VCaP (cell line): ENCODE results near the gene EEF1A2.

Source experiments
- H3K27ac ChIP-seq: fragments of 450-650 bp; 2 replicates; pipeline ENCODE4 v1.5.1; 2017
- CTCF ChIP-seq: fragments of 450-650 bp; conservative IDR thresholded peaks from 2 replicates; pipeline ENCODE4 v1.5.1; 2017; ENCODE audit warnings: mild to moderate bottlenecking, moderate library complexity

EEF1A2 gene

GRCh38 chr20:63495167-63495720 is 3.6 kb downstream of the EEF1A2 start:
- TF ChIP-seq CTCF: no peak
- no peak overlapping the region; the same call in 1 of the 2 replicates for H3K27ac ChIP-seq

DNA sequence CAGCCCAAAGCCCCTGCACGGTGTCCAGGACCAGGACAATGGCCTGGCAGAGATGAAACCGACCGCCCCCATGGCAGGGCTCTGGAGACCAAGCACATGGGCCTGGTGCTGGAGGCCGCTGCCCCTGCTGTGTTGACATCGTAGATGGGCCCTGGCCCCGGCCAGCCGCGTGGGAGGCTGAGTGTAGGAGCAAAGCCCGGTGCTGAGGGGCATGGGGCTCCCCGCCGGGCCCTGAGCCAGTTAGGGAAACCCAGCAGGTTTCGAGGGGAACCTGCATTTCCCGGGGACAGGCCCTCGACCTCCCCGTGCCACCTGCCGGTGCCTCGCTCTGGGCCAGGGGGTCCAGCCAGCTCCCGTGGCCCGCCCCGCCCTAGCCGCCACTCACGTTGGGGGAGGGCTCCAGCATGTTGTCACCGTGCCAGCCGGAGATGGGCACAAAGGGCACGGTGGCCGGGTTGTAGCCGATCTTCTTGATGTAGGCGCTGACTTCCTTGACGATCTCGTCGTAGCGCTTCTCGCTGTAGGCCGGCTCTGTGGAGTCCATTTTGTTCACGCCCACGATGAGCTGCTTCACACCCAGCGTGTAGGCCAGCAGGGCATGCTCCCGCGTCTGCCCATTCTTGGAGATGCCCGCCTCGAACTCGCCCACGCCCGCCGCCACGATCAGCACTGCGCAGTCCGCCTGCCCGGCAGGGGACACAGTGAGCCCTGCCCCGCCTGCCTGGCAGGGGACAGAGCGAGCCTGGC is 4.3 kb downstream of the EEF1A2 start:
- no peak overlapping the region; the same call in 1 of the 2 replicates for H3K27ac ChIP-seq
- TF ChIP-seq CTCF: no peak

- no peak for TF ChIP-seq CTCF
- no peak overlapping the region for H3K27ac ChIP-seq
These were observed 4.8 kb downstream of the EEF1A2 start for GRCh38 chr20:63494084-63494419.

DNA sequence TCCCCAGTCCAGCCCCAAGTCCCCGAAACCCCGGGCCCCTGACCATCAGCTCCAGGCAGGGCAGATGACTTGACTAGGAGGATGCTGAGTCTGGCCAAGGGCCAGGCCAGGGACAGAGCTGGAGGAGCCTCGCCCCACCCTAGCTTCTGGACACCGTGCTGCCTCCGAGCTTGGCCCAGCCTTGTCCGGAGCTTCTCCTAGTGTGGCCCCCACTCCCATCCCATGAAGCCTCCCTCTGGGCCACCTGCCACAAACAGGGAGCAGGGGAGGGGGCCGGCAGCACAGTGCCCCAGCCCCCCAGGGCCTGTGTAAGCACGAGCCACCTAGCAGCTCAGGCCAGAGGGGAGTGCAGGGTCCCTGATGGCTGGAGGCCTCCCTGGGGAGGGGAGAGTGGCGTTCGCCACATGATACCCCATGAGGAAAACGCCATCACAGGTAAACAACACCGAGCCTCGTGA is 5.3 kb downstream of the EEF1A2 start:
- TF ChIP-seq CTCF: no peak
- H3K27ac ChIP-seq: no peak overlapping the region

DNA sequence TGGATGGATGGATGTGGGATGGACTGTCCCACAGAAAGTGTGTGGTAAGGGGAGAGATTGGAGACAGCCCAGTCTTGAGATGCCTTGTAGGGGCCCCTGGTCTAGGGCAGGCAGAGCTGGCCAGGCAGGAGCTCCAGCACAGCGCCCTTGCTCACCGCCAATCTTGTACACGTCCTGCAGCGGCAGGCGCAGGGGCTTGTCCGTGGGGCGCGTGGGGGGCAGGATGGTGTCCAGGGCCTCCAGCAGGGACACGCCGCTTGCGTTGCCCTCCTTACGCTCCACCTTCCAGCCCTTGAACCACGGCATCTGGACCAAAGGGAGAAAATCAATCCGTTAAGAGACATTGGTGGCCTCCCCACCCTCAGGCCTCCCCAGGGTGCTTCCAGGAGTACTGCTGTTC is 5.9 kb downstream of the EEF1A2 start:
- no peak overlapping the region for H3K27ac ChIP-seq

DNA sequence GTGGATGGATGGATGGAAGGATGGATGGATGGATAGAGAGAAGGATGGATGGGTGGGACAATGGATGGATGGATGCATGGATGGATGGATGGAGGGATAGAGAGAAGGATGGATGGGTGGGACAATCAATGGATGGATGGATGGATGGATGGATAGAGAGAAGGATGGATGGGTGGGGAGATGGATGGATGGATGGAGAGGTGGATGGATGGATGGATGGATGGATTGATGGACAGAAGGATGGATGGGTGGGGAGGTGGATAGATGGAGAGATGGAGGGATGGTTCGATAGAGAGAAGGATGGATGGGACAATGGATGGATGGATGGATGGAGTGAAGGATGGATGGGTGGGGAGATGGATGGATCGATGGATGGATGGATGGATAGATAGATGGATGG is 6.4 kb downstream of the EEF1A2 start:
- TF ChIP-seq CTCF: no peak
- no peak overlapping the region for H3K27ac ChIP-seq

More for the DNA sequence above, 5.9 kb downstream of the EEF1A2 start:
- no peak for TF ChIP-seq CTCF

- TF ChIP-seq CTCF: no peak
- H3K27ac ChIP-seq: no peak overlapping the region
These were observed 7.2 kb downstream of the EEF1A2 start for GRCh38 chr20:63491635-63492230.
